MM.1S (cell line): ENCODE measurements around the gene PPP6R2.
"Not testable (repeated sequence)": the region's sequence is repeated elsewhere in the genome, so short reads cannot be mapped to it uniquely, and the experiment has no call there.

Experiments used
- DNase-seq: peaks from one replicate; pipeline ENCODE4 v3.0.0-alpha.2; 2015
- H2AFZ ChIP-seq: fragments of 300-600 bp; sonication (generic); 2 replicates; pipeline ENCODE4 v1.6.0; 2016; ENCODE audit warnings: antibody characterized with exemption, low read length
- H3F3A ChIP-seq: fragments of 300-600 bp; sonication (generic); 2 replicates; pipeline ENCODE4 v1.6.1; 2016; ENCODE audit warnings: mild to moderate bottlenecking, antibody characterized with exemption, low read length, moderate library complexity, mixed read lengths; ENCODE audit not compliant: insufficient read depth
- H3K27ac ChIP-seq: fragments of 300-600 bp; sonication (generic); 2 replicates; pipeline ENCODE4 v1.5.1; 2016; ENCODE audit warnings: mild to moderate bottlenecking, low read length
- H3K27me3 ChIP-seq: fragments of 300-600 bp; sonication (generic); replicated peaks from 2 replicates; pipeline ENCODE4 v1.6.0; 2016; ENCODE audit warnings: low read length; ENCODE audit not compliant: insufficient read depth
- H3K36me3 ChIP-seq: fragments of 300-600 bp; sonication (generic); replicated peaks from 2 replicates; pipeline ENCODE4 v1.6.1; 2016; ENCODE audit warnings: mild to moderate bottlenecking, low read length, mixed read lengths; ENCODE audit not compliant: insufficient read depth
- H3K4me1 ChIP-seq: fragments of 300-600 bp; sonication (generic); 2 replicates; pipeline ENCODE4 v1.6.1; 2016; ENCODE audit warnings: low read length, mixed read lengths
- H3K4me2 ChIP-seq: fragments of 300-600 bp; sonication (generic); 2 replicates; pipeline ENCODE4 v1.6.0; 2016; ENCODE audit warnings: low read depth, low read length
- H3K4me3 ChIP-seq: fragments of 300-600 bp; sonication (generic); 2 replicates; pipeline ENCODE4 v1.5.1; 2016; ENCODE audit warnings: low read length, mixed read lengths
- H3K79me2 ChIP-seq: fragments of 300-600 bp; sonication (generic); 2 replicates; pipeline ENCODE4 v1.6.1; 2016; ENCODE audit warnings: mixed run types, low read length, mixed read lengths
- H3K9ac ChIP-seq: fragments of 300-600 bp; sonication (generic); 2 replicates; pipeline ENCODE4 v1.6.1; 2016; ENCODE audit warnings: low read length, mixed read lengths
- H3K9me2 ChIP-seq: fragments of 300-600 bp; sonication (generic); replicated peaks from 2 replicates; pipeline ENCODE4 v1.6.1; 2016; ENCODE audit warnings: mild to moderate bottlenecking, low read length, mixed read lengths; ENCODE audit not compliant: insufficient read depth
- H3K9me3 ChIP-seq: fragments of 300-600 bp; sonication (generic); replicated peaks from 2 replicates; pipeline ENCODE4 v1.6.1; 2016; ENCODE audit warnings: mild to moderate bottlenecking, low read length, mixed read lengths; ENCODE audit not compliant: insufficient read depth
- H4K20me1 ChIP-seq: fragments of 300-600 bp; sonication (generic); 2 replicates; pipeline ENCODE4 v1.6.1; 2016; ENCODE audit warnings: mild to moderate bottlenecking, low read length, moderate library complexity, mixed read lengths; ENCODE audit not compliant: insufficient read depth
- EZH2 ChIP-seq: fragments of 300-600 bp; sonication (generic); optimal IDR thresholded peaks from 2 replicates; pipeline ENCODE3; 2017; ENCODE audit warnings: low read depth, mild to moderate bottlenecking, antibody characterized with exemption, low read length, mixed read lengths
- EZH2phosphoT487 ChIP-seq: fragments of 300-600 bp; sonication (generic); IDR thresholded peaks from 2 replicates; pipeline ENCODE4 v1.6.1; 2018; ENCODE audit warnings: antibody characterized with exemption, low read length
- TF ChIP-seq, protein P1 (sequence below): fragments of 300-600 bp; sonication (generic); IDR thresholded peaks from 2 replicates; pipeline ENCODE4 v1.5.1; 2016; ENCODE audit warnings: antibody characterized with exemption, low read length, mixed read lengths

PPP6R2 gene

DNA sequence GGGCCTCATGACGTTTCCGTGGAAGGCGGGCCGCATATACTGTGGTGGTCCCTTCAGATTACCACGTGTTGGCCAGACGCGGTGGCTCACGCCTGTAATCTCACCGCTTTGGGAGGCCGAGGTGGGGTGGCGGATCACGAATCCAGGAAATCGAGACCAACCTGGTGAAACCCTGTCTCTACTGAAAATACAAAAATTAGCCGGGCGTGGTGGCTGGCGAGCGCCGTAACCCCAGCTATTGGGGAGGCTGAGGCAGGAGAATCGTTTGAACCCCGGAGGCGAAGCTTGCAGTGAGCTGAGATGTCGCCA lies 15.5 kb upstream of the PPP6R2 start:
- peak overlapping the region; percentile 69 for H2AFZ ChIP-seq
- no peak for TF ChIP-seq EZH2
- TF ChIP-seq, protein P1, sequence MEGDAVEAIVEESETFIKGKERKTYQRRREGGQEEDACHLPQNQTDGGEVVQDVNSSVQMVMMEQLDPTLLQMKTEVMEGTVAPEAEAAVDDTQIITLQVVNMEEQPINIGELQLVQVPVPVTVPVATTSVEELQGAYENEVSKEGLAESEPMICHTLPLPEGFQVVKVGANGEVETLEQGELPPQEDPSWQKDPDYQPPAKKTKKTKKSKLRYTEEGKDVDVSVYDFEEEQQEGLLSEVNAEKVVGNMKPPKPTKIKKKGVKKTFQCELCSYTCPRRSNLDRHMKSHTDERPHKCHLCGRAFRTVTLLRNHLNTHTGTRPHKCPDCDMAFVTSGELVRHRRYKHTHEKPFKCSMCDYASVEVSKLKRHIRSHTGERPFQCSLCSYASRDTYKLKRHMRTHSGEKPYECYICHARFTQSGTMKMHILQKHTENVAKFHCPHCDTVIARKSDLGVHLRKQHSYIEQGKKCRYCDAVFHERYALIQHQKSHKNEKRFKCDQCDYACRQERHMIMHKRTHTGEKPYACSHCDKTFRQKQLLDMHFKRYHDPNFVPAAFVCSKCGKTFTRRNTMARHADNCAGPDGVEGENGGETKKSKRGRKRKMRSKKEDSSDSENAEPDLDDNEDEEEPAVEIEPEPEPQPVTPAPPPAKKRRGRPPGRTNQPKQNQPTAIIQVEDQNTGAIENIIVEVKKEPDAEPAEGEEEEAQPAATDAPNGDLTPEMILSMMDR = no peak
- no peak for TF ChIP-seq EZH2phosphoT487
- no peaks in the 10 kb centered on the region for H3K36me3 ChIP-seq
- peak overlapping the region; percentile 99 for H3K4me2 ChIP-seq
- H3K4me1 ChIP-seq = peaks cover 7% of the 10 kb centered on the region; the same call in 1 of the 2 replicates
- no peak overlapping the region for H3K27ac ChIP-seq
- no peaks in the 10 kb centered on the region; the same call in 1 of the 2 replicates for H3F3A ChIP-seq
- no peak for DNase-seq
- no peaks in the 10 kb centered on the region for H3K79me2 ChIP-seq
- no peaks in the 10 kb centered on the region; the same call in 1 of the 2 replicates for H3K27me3 ChIP-seq
- no peaks in the 10 kb centered on the region for H3K9me3 ChIP-seq
- H3K9me2 ChIP-seq = no peaks in the 10 kb centered on the region
- H3K4me3 ChIP-seq = peak overlapping the region; percentile 66
- no peaks in the 10 kb centered on the region for H4K20me1 ChIP-seq
- peak overlapping the region; percentile 87 for H3K9ac ChIP-seq

GRCh38 chr22:50329236-50329635 lies 13.9 kb upstream of the PPP6R2 start:
- Histone ChIP-seq H3K27me3 (no peaks in the 10 kb centered on the region; the same call in 1 of the 2 replicates), H3F3A (peaks cover 8% of the 10 kb centered on the region), H3K4me2 (no peak overlapping the region), H3K79me2 (no peaks in the 10 kb centered on the region), H3K9me2 (no peaks in the 10 kb centered on the region), H3K9ac (no peak overlapping the region), H2AFZ (no peak overlapping the region), H3K4me1 (peaks cover 15% of the 10 kb centered on the region), H4K20me1 (no peaks in the 10 kb centered on the region), H3K4me3 (no peak overlapping the region), H3K9me3 (no peaks in the 10 kb centered on the region), H3K27ac (no peak overlapping the region), H3K36me3 (no peaks in the 10 kb centered on the region)
- no peak for DNase-seq
- TF ChIP-seq EZH2phosphoT487 = no peak
- TF ChIP-seq, protein P1 = no peak
- no peak for TF ChIP-seq EZH2

- Histone ChIP-seq H3F3A (peaks cover 14% of the 10 kb centered on the region), H2AFZ (0 out of 2 replicates have a peak overlapping the region, but pooled peaks have one; percentile 14), H3K27ac (peak overlapping the region; percentile 85), H3K4me1 (peaks cover 14% of the 10 kb centered on the region), H3K9ac (peak overlapping the region; percentile 46; the same call in 1 of the 2 replicates)
- not testable (repeated sequence) for H3K9me3 ChIP-seq, H4K20me1 ChIP-seq, H3K4me2 ChIP-seq, H3K4me3 ChIP-seq, H3K9me2 ChIP-seq, H3K79me2 ChIP-seq, H3K27me3 ChIP-seq, H3K36me3 ChIP-seq
- peak; percentile 90 for DNase-seq
These were observed 8.7 kb upstream of the PPP6R2 start for GRCh38 chr22:50334433-50334832.

- H3K79me2 ChIP-seq = no peaks in the 10 kb centered on the region
- H3K9me3 ChIP-seq = no peaks in the 10 kb centered on the region
- no peak for TF ChIP-seq EZH2phosphoT487
- TF ChIP-seq EZH2 = no peak
- TF ChIP-seq, protein P1 = no peak
- DNase-seq = no peak
- no peak overlapping the region for H2AFZ ChIP-seq
- peaks cover 17% of the 10 kb centered on the region for H3K4me1 ChIP-seq
- no peaks in the 10 kb centered on the region for H3K27me3 ChIP-seq
- H3K9ac ChIP-seq = no peak overlapping the region
- no peaks in the 10 kb centered on the region for H4K20me1 ChIP-seq
- H3K9me2 ChIP-seq = no peaks in the 10 kb centered on the region
- no peak overlapping the region for H3K4me3 ChIP-seq
- H3K27ac ChIP-seq = no peak overlapping the region
- H3K36me3 ChIP-seq = no peaks in the 10 kb centered on the region
- peaks cover 26% of the 10 kb centered on the region for H3F3A ChIP-seq
- no peak overlapping the region for H3K4me2 ChIP-seq
These were observed 5.7 kb upstream of the PPP6R2 start for GRCh38 chr22:50337262-50338041.
